ENCODE measurements around the gene SCN2A.

- TF ChIP-seq, protein P1, sequence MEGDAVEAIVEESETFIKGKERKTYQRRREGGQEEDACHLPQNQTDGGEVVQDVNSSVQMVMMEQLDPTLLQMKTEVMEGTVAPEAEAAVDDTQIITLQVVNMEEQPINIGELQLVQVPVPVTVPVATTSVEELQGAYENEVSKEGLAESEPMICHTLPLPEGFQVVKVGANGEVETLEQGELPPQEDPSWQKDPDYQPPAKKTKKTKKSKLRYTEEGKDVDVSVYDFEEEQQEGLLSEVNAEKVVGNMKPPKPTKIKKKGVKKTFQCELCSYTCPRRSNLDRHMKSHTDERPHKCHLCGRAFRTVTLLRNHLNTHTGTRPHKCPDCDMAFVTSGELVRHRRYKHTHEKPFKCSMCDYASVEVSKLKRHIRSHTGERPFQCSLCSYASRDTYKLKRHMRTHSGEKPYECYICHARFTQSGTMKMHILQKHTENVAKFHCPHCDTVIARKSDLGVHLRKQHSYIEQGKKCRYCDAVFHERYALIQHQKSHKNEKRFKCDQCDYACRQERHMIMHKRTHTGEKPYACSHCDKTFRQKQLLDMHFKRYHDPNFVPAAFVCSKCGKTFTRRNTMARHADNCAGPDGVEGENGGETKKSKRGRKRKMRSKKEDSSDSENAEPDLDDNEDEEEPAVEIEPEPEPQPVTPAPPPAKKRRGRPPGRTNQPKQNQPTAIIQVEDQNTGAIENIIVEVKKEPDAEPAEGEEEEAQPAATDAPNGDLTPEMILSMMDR (conservative IDR thresholded peaks at IDR 0.05 in 1 of 2, IDR thresholded peaks at IDR 0.05 in 1 of 2; ENCODE audit: extremely low read depth in 1 of 2, insufficient read depth in 1 of 2, low read depth in 1 of 2, low read length in 2 of 2): no peak
- no peak for TF ChIP-seq EZH2 (IDR thresholded peaks at IDR 0.05; ENCODE audit: borderline replicate concordance, low read length)
Observed at GRCh38 chr2:165294912-165295311, 55.7 kb downstream of the SCN2A start.
